Mesodermal cell (in vitro differentiated cells): ENCODE measurements around the gene ZNF212.
"Not testable (repeated sequence)": the region's sequence is repeated elsewhere in the genome, so short reads cannot be mapped to it uniquely, and the experiment has no call there.

Experiments used
- H3K27ac ChIP-seq: 2 replicates; pipeline ENCODE4 v1.7.0; 2013; ENCODE audit warnings: mild to moderate bottlenecking, low read depth, low read length, moderate library complexity; ENCODE audit not compliant: severe bottlenecking
- H3K36me3 ChIP-seq: 2 replicates; pipeline ENCODE4 v1.7.1; 2013; ENCODE audit warnings: mild to moderate bottlenecking, low read length, moderate library complexity; ENCODE audit not compliant: control insufficient read depth, insufficient read depth
- H3K4me1 ChIP-seq: one replicate; pipeline ENCODE4 v1.7.1; 2013; ENCODE audit warnings: mild to moderate bottlenecking, low read length; ENCODE audit not compliant: insufficient read depth, control insufficient read depth, poor library complexity, severe bottlenecking
- H3K4me3 ChIP-seq: 2 replicates; pipeline ENCODE4 v1.7.0; 2013; ENCODE audit warnings: low read length, control low read depth, mild to moderate bottlenecking; ENCODE audit not compliant: insufficient read depth, poor library complexity, severe bottlenecking; ENCODE audit errors: extremely low read depth
- H3K9me3 ChIP-seq: 2 replicates; pipeline ENCODE4 v1.7.1; 2013; ENCODE audit warnings: mild to moderate bottlenecking, low read length, moderate library complexity; ENCODE audit not compliant: control insufficient read depth
- WGBS, 2 experiments: methylation state at CpG; one replicate each; pipeline ENCODE4 v1.1.5; 2013; ENCODE audit warnings: missing lambda C conversion rate in 2 of 2; ENCODE audit not compliant: insufficient coverage in 2 of 2; 5-methylcytosine and 5-hydroxymethylcytosine counted together

The ZNF212 gene

GRCh38 chr7:149254181-149254858 lies 14.9 kb downstream of the ZNF212 start:
- Histone ChIP-seq H3K4me1 (no peaks in the 10 kb centered on the region), H3K27ac (no peak overlapping the region), H3K36me3 (peaks cover 58% of the 10 kb centered on the region), H3K4me3 (no peak overlapping the region), H3K9me3 (no peaks in the 10 kb centered on the region)
- WGBS, 2 experiments, result 96 to 99% methylated on average over 11 to 14 of the region's 16 CpGs

DNA sequence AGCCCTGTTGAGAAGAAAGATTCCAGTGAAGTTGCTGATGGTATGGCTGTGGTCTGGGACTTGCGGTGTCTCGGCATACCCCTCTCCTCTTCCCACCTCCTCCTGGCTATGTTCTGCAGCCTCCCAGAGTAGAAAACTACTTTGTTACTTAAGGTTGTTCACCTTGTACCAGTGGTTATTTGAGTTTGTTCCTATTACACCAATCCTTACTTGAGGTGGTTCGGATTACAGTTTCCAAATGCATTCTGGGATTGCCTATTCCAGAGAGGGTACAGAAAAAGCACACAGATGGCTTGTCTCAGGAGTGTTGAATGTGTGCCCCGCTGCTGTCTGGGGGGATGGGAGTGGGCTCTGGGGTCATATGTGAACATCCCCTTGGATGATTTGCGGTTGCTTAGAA lies 15.7 kb downstream of the ZNF212 start:
- H3K4me1 ChIP-seq, result no peaks in the 10 kb centered on the region
- peaks cover 56% of the 10 kb centered on the region for H3K36me3 ChIP-seq
- H3K9me3 ChIP-seq, result no peaks in the 10 kb centered on the region
- WGBS, 2 experiments, result 100% methylated on average over 1 of the region's 5 CpGs
- no peak overlapping the region for H3K4me3 ChIP-seq
- no peak overlapping the region for H3K27ac ChIP-seq

- Histone ChIP-seq H3K4me1 (no peaks in the 10 kb centered on the region), H3K9me3 (no peaks in the 10 kb centered on the region), H3K4me3 (no peak overlapping the region), H3K27ac (no peak overlapping the region), H3K36me3 (peaks cover 44% of the 10 kb centered on the region)
- 100% methylated on average over 2 of the region's 4 CpGs for WGBS, 2 experiments
These were observed 17.1 kb downstream of the ZNF212 start for GRCh38 chr7:149256568-149256967.

GRCh38 chr7:149257146-149257545 lies 17.7 kb downstream of the ZNF212 start:
- WGBS, 2 experiments, result 80 to 100% methylated on average over 1 to 2 of the region's 2 CpGs
- no peak overlapping the region for H3K4me3 ChIP-seq
- no peaks in the 10 kb centered on the region for H3K4me1 ChIP-seq
- peaks cover 39% of the 10 kb centered on the region for H3K36me3 ChIP-seq
- H3K9me3 ChIP-seq, result no peaks in the 10 kb centered on the region
- no peak overlapping the region for H3K27ac ChIP-seq

DNA sequence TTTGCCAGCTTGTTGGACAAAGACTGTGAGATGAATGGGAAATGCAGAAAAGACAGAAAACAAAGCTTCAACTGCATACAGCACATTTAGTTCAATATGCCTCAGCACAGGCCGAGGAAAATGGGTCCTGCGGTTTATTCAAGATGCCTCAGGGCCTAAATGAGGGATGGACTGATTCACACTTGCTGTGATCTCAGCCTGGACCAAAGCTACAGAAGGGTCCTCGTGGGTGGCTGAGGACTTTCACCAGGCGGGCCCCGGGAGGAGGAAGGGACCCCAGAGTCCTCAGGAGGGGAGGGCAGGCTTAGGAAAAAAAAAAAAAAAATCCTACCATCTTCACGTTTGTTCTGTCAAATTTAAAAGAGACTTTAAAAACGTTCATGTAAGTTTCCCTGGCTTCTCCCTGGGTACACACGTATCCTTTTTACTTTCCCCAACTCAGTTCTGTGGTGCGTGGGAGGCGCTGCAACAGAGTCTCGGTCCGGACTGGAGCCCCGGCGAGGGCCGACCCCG lies 21.9 kb downstream of the ZNF212 start:
- Histone ChIP-seq H3K27ac (peak overlapping the region; percentile 86), H3K36me3 (peaks cover 24% of the 10 kb centered on the region), H3K4me3 (peak overlapping the region; percentile 47), H3K4me1 (no peaks in the 10 kb centered on the region), H3K9me3 (no peaks in the 10 kb centered on the region)
- WGBS, 2 experiments, result 7 to 16% methylated on average over 12 of the region's 16 CpGs

GRCh38 chr7:149261829-149262617 lies 22.6 kb downstream of the ZNF212 start, which contains the start of gene ZNF783:
TSS of gene ZNF783 (plus strand) at chr7:149262196. CDS start at chr7:149262334, 138 bp downstream.
- peak within 1 kb of the TSS; percentile 86 for H3K27ac ChIP-seq
- WGBS, 2 experiments, result 1% methylated on average over 92 to 97 of the region's 115 CpGs

DNA sequence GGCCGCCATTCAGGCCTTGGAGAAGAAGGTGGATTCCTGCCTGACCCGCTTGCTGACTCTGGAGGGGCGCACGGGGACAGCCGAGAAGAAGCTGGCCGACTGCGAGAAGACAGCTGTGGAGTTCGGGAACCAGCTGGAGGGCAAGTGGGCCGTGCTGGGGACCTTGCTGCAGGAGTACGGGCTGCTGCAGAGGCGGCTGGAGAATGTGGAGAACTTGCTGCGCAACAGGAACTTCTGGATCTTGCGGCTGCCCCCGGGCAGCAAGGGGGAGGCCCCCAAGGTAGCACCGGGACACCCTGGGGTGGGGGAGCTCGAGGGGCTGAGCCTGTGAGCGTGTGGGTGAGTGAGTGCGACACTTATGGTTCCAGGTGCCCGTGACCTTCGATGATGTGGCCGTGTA lies 27.0 kb downstream of the ZNF212 start:
- H3K9me3 ChIP-seq, result no peaks in the 10 kb centered on the region
- no peak overlapping the region for H3K27ac ChIP-seq
- no peaks in the 10 kb centered on the region for H3K4me1 ChIP-seq
- H3K4me3 ChIP-seq, result no peak overlapping the region
- WGBS, 2 experiments, result 95 to 96% methylated on average over 15 to 21 of the region's 21 CpGs
- H3K36me3 ChIP-seq, result peaks cover 56% of the 10 kb centered on the region

More at GRCh38 chr7:149261829-149262617, 22.6 kb downstream of the ZNF212 start, which contains the start of gene ZNF783:
- H3K4me3 ChIP-seq, result peak within 1 kb of the TSS; percentile 47
- H3K9me3 ChIP-seq, result no peaks in the 10 kb centered on the region
- no peaks in the 10 kb centered on the region for H3K4me1 ChIP-seq
- peaks cover 29% of the 10 kb centered on the region for H3K36me3 ChIP-seq

DNA sequence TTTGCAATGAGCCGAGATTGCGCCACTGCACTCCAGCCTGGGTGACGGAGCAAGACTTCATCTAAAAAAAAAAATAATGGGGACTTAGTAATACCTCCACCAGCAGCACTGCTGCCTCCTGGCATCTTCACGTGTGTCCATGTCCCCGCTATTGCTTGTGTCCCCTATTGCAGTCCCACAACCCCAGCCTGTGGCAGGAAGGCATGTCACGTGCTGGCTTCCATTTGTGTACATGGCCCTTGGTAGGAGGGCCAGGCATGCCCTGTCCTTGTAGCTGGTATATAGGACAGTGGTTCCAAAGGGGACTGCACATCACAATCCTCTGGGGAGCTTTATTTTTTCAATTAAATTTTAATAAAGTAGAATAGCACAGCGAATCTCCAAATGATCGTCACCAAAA lies 28.3 kb downstream of the ZNF212 start:
- no peaks in the 10 kb centered on the region for H3K9me3 ChIP-seq
- H3K27ac ChIP-seq, result no peak overlapping the region
- 91 to 100% methylated on average over 4 to 6 of the region's 8 CpGs for WGBS, 2 experiments
- H3K4me1 ChIP-seq, result no peaks in the 10 kb centered on the region
- H3K4me3 ChIP-seq, result no peak overlapping the region
- peaks cover 66% of the 10 kb centered on the region for H3K36me3 ChIP-seq

DNA sequence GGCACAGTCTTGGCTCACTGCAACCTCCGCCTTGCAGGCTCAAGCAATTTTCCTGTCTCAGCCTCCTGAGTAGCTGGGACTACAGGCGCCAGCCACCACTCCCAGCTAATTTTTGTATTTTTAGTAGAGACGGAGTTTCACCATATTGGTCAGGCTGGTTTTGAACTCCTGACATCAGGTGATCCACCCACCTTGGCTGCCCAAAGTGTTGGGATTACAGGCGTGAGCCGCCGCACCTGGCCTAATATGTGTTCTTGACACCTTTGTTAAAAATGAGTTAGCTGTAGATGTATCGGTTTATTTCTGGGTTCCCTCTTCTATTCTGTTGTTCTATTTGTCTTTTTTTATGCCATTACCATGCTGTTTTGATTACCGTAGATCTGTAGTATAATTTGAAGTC lies 35.0 kb downstream of the ZNF212 start:
- not testable (repeated sequence) for H3K27ac ChIP-seq, H3K9me3 ChIP-seq, H3K4me1 ChIP-seq, H3K4me3 ChIP-seq
- 98 to 100% methylated on average over 4 to 5 of the region's 8 CpGs for WGBS, 2 experiments
- peaks cover 77% of the 10 kb centered on the region for H3K36me3 ChIP-seq

DNA sequence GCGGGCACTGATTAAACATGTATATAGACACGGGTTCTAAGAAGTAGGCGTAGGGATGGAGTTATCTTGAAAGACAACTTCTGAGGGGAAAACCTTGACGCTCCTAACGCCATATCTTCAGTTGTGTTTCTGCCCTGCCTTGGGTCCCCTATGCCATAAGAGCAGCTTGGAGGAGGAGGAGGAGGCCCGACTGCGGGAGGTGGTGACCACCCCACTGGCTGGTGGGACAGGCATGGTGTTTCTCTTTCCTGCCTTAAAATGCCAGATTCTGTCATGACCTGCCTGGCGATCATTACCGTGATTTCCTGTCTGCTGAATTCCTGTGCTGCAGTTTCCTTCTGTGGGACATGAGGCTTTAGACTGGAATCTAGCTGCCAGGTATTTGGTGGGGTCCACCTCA lies 38.4 kb downstream of the ZNF212 start:
- no peaks in the 10 kb centered on the region for H3K9me3 ChIP-seq
- H3K36me3 ChIP-seq, result peaks cover 81% of the 10 kb centered on the region
- no peak overlapping the region for H3K27ac ChIP-seq
- WGBS, 2 experiments, result 98% methylated on average over 5 to 6 of the region's 9 CpGs
- no peak overlapping the region for H3K4me3 ChIP-seq
- H3K4me1 ChIP-seq, result peaks cover 6% of the 10 kb centered on the region
